Smooth muscle cell (in vitro differentiated cells): ENCODE results near the gene GALNT7. TPM values are rescaled to one million over a fixed set of nuclear protein-coding genes. Genes with fewer than 3 reads are reported as not detected.

Experiments
- DNase-seq: peaks from one replicate; lab custom pipeline; 2025; ENCODE audit not compliant: unreplicated experiment; lab: John Stamatoyannopoulos, UW
- H2AFZ ChIP-seq: fragments of 200-600 bp; sonication (generic); 2 replicates; pipeline ENCODE4 v1.6.0; 2016; ENCODE audit warnings: antibody characterized with exemption, low read depth, mild to moderate bottlenecking
- H3F3A ChIP-seq: fragments of 200-600 bp; sonication (generic); 2 replicates; pipeline ENCODE4 v1.6.0; 2017; ENCODE audit warnings: antibody characterized with exemption, low read depth
- H3K27ac ChIP-seq: fragments of 200-600 bp; sonication (generic); 2 replicates; pipeline ENCODE4 v1.5.1; 2016; ENCODE audit warnings: low read depth, mild to moderate bottlenecking
- H3K27me3 ChIP-seq: fragments of 200-600 bp; sonication (generic); 2 replicates; pipeline ENCODE4 v1.6.1; 2016; ENCODE audit warnings: low read depth, mild to moderate bottlenecking
- H3K36me3 ChIP-seq: fragments of 200-600 bp; sonication (generic); 2 replicates; pipeline ENCODE4 v1.5.1; 2016; ENCODE audit warnings: low read depth
- H3K4me1 ChIP-seq: fragments of 200-600 bp; sonication (generic); 2 replicates; pipeline ENCODE4 v1.5.1; 2016; ENCODE audit warnings: low read depth
- H3K4me2 ChIP-seq: fragments of 200-600 bp; sonication (generic); 2 replicates; pipeline ENCODE4 v1.6.0; 2016; ENCODE audit warnings: mild to moderate bottlenecking
- H3K4me3 ChIP-seq: fragments of 200-600 bp; sonication (generic); 2 replicates; pipeline ENCODE4 v1.5.1; 2016; ENCODE audit warnings: mild to moderate bottlenecking
- H3K79me2 ChIP-seq: fragments of 200-600 bp; sonication (generic); 2 replicates; pipeline ENCODE4 v1.6.0; 2016; ENCODE audit warnings: low read depth, mild to moderate bottlenecking
- H3K9ac ChIP-seq: fragments of 200-600 bp; sonication (generic); 2 replicates; pipeline ENCODE4 v1.6.0; 2016; ENCODE audit warnings: low read depth
- H3K9me3 ChIP-seq: fragments of 200-600 bp; sonication (generic); replicated peaks from 2 replicates; pipeline ENCODE4 v1.5.1; 2016; ENCODE audit warnings: low read depth
- H4K20me1 ChIP-seq: fragments of 200-600 bp; sonication (generic); 2 replicates; pipeline ENCODE4 v1.6.0; 2016; ENCODE audit warnings: low read depth
- CTCF ChIP-seq: fragments of 200-600 bp; sonication (generic); IDR thresholded peaks from 2 replicates; pipeline ENCODE4 v1.5.1; 2017; ENCODE audit warnings: borderline replicate concordance, mild to moderate bottlenecking, antibody characterized with exemption; ENCODE audit not compliant: insufficient read depth, poor library complexity, severe bottlenecking
- WGBS: methylation state at CpG from one replicate; pipeline ENCODE4 v1.1.7; 2016; ENCODE audit warnings: low lambda C conversion rate; 5-methylcytosine and 5-hydroxymethylcytosine counted together
- polyA plus RNA-seq: library from polyadenylated mRNA; unstranded; fragments of >200 nt; fragmentation: Nextera tagmentation; extraction: Ambion mirVana; gene quantifications from 2 replicates; pipeline ENCODE4 v1.2.1, GENCODE V29; 2016
- total RNA-seq: library from RNA; depleted of rRNA; stranded (reverse); fragments of >200 nt; gene quantifications from 2 replicates; pipeline ENCODE4 v1.2.3, GENCODE V29; 2014

Gene GALNT7
- total and polyA plus RNA-seq, 2 experiments from 2014 or later: 9.0 to 33.4 TPM

DNA sequence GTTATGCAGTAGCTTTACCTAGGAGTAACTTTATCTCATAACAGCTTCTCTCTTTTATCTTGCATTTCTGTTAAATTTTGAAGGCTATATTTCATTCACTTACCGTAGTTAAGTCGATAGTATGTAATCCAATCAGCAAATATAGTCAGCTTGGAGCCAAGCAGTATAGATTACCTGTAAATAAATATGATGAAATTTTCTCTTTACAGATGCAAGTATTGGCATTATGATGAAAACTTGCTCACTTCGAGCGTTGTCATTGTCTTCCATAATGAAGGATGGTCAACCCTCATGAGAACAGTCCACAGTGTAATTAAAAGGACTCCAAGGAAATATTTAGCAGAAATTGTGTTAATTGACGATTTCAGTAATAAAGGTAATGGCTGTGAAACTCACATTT, 123.3 kb downstream of the GALNT7 start:
- no peaks in the 10 kb centered on the region for H3K36me3 ChIP-seq
- H3F3A ChIP-seq: no peaks in the 10 kb centered on the region
- WGBS: 98% methylated on average over 5 of the region's 5 CpGs
- DNase-seq: no peak
- no peaks in the 10 kb centered on the region for H3K9me3 ChIP-seq
- no peak for TF ChIP-seq CTCF
- H4K20me1 ChIP-seq: no peaks in the 10 kb centered on the region
- no peak overlapping the region for H3K9ac ChIP-seq
- no peaks in the 10 kb centered on the region for H3K79me2 ChIP-seq
- no peaks in the 10 kb centered on the region for H3K27me3 ChIP-seq
- H3K4me1 ChIP-seq: peaks cover 6% of the 10 kb centered on the region
- H3K4me3 ChIP-seq: no peak overlapping the region
- H2AFZ ChIP-seq: no peak overlapping the region
- no peak overlapping the region for H3K4me2 ChIP-seq
- no peak overlapping the region for H3K27ac ChIP-seq

DNA sequence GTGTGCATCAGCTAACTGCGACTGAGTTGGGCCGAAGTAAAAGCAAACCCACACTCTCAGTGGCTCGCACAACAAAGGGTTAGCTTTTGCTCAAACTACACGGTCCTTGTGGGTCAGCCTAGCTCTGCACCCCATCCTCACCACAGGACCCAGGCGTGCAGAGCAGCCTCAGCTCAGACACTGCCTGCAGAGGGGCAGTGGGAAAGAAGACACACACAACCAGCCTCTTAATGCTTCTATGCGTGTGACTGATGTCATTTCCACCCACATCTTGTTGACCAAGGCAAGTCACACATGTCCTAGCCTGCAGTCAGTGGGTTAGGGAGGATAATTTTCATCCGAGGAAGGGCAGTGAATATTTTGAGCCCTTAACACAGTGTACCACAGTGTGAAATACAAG, 125.1 kb downstream of the GALNT7 start:
- no peak for DNase-seq
- peaks cover 6% of the 10 kb centered on the region for H3K4me1 ChIP-seq
- no peak overlapping the region for H3K9ac ChIP-seq
- no peaks in the 10 kb centered on the region for H3F3A ChIP-seq
- no peak overlapping the region for H3K4me2 ChIP-seq
- no peak overlapping the region for H3K4me3 ChIP-seq
- no peaks in the 10 kb centered on the region for H3K9me3 ChIP-seq
- H3K27ac ChIP-seq: no peak overlapping the region
- no peaks in the 10 kb centered on the region for H3K36me3 ChIP-seq
- no peaks in the 10 kb centered on the region for H3K79me2 ChIP-seq
- no peaks in the 10 kb centered on the region for H4K20me1 ChIP-seq
- no peaks in the 10 kb centered on the region for H3K27me3 ChIP-seq
- TF ChIP-seq CTCF: no peak
- WGBS: 70% methylated on average over 7 of the region's 7 CpGs
- no peak overlapping the region for H2AFZ ChIP-seq

- Histone ChIP-seq H3K79me2 (no peaks in the 10 kb centered on the region), H3K4me1 (no peaks in the 10 kb centered on the region), H3K36me3 (no peaks in the 10 kb centered on the region), H3K27me3 (no peaks in the 10 kb centered on the region), H4K20me1 (no peaks in the 10 kb centered on the region), H3K9me3 (no peaks in the 10 kb centered on the region), H3F3A (no peaks in the 10 kb centered on the region), H2AFZ (no peak overlapping the region), H3K4me2 (no peak overlapping the region), H3K9ac (no peak overlapping the region), H3K4me3 (no peak overlapping the region), H3K27ac (no peak overlapping the region)
- TF ChIP-seq CTCF: no peak
- DNase-seq: no peak
- WGBS: 98% methylated on average over 1 of the region's 1 CpG
Measured at GRCh38 chr4:173294444-173294843, 125.8 kb downstream of the GALNT7 start.

DNA sequence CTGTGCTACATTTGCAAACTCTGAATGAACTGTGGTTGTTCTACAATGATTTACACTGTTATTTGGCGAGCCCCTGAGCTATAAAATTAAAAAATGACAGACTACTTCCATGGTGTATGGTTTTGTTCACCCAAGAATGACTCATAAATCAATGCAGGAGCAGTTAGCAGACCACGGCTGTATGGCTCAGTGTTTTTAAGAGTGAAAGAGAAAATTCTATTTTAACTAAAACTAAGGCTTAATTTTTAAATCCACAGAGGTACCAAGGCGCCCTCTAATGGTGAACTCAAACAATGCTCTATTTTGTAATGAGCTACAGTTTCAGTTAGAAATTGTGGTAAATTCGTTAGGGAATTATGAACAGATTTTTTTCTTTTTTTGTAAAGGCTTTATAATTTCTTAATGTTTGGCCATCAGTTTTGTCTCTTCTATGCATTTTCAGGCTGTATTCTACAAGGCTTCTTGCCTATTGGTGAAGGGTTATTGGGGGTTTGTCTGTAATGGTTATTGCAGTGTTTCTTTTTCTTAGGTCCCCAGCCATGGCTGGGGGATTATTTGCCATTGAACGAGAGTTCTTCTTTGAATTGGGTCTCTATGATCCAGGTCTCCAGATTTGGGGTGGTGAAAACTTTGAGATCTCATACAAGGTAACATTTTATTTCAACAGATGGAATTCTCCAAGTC, 133.0 kb downstream of the GALNT7 start:
- Histone ChIP-seq H3K79me2 (no peaks in the 10 kb centered on the region), H2AFZ (no peak overlapping the region), H3K9ac (no peak overlapping the region), H3K4me3 (no peak overlapping the region), H3K27me3 (no peaks in the 10 kb centered on the region), H4K20me1 (no peaks in the 10 kb centered on the region), H3K4me1 (no peaks in the 10 kb centered on the region), H3K9me3 (no peaks in the 10 kb centered on the region), H3F3A (no peaks in the 10 kb centered on the region), H3K27ac (no peak overlapping the region), H3K36me3 (no peaks in the 10 kb centered on the region), H3K4me2 (no peak overlapping the region)
- no peak for DNase-seq
- peak; percentile 63 for TF ChIP-seq CTCF
- 50% methylated on average over 5 of the region's 5 CpGs for WGBS
